Panc1 (cell line): ENCODE data around the gene SPSB1.

Source experiments
- POLR2AphosphoS5 ChIP-seq: IDR thresholded peaks from 2 replicates; pipeline ENCODE4 v1.6.1; 2012; ENCODE audit warnings: mild to moderate bottlenecking, low read depth, low read length, moderate library complexity
- REST ChIP-seq, 2 experiments: IDR thresholded peaks; 2 replicates each; pipeline ENCODE4 v1.6.1; 2011 to 2012; ENCODE audit warnings: low read depth in 2 of 2, control low read depth in 1 of 2, low read length in 1 of 2, mild to moderate bottlenecking in 1 of 2, moderate library complexity in 1 of 2; ENCODE audit not compliant: insufficient read depth in 1 of 2
- SIN3A ChIP-seq: IDR thresholded peaks from 2 replicates; pipeline ENCODE4 v1.6.1; 2012; ENCODE audit warnings: low read depth, mild to moderate bottlenecking, low read length, moderate library complexity, borderline replicate concordance; ENCODE audit not compliant: insufficient read depth
- TF ChIP-seq, protein P1 (sequence below): fragments of 450-650 bp; IDR thresholded peaks from 2 replicates; pipeline ENCODE4 v1.5.1; 2017; ENCODE audit warnings: mild to moderate bottlenecking

GRCh38 chr1:9397047-9397446 lies 104.4 kb downstream of the SPSB1 start:
- TF ChIP-seq POLR2AphosphoS5: no peak
- TF ChIP-seq, protein P1, sequence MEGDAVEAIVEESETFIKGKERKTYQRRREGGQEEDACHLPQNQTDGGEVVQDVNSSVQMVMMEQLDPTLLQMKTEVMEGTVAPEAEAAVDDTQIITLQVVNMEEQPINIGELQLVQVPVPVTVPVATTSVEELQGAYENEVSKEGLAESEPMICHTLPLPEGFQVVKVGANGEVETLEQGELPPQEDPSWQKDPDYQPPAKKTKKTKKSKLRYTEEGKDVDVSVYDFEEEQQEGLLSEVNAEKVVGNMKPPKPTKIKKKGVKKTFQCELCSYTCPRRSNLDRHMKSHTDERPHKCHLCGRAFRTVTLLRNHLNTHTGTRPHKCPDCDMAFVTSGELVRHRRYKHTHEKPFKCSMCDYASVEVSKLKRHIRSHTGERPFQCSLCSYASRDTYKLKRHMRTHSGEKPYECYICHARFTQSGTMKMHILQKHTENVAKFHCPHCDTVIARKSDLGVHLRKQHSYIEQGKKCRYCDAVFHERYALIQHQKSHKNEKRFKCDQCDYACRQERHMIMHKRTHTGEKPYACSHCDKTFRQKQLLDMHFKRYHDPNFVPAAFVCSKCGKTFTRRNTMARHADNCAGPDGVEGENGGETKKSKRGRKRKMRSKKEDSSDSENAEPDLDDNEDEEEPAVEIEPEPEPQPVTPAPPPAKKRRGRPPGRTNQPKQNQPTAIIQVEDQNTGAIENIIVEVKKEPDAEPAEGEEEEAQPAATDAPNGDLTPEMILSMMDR: no peak
- no peak for TF ChIP-seq REST (IDR thresholded peaks at IDR 0.05; ENCODE audit: insufficient read depth in 1 of 2, low read depth in 2 of 2, low read length in 1 of 2)
- no peak for TF ChIP-seq SIN3A
